Caco-2 (cell line): ENCODE measurements around the gene ANKFN1. TPM values are rescaled to one million over a fixed set of nuclear protein-coding genes. Genes with fewer than 3 reads are reported as not detected.

ENCODE experiments used
- BruUV-seq: library from RNA; stranded (reverse); fragments of 400-500 nt; replicated peaks from 2 replicates; lab custom pipeline; 2021; lab: Mats Ljungman, UMichigan
- CTCF ChIA-PET: fragments of 300-600 bp; sonication (Branson Sonifier 250); formaldehyde crosslinking; loops from one replicate; lab custom pipeline; 2022; ENCODE audit warnings: antibody characterized with exemption; lab: Charles Lee
- POLR2A ChIA-PET: fragments of 300-600 bp; sonication (Branson Sonifier 250); formaldehyde crosslinking; loops from one replicate; lab custom pipeline; 2022; ENCODE audit warnings: antibody characterized with exemption; lab: Charles Lee
- DNase-seq, 2 experiments: peaks; one replicate each; pipeline versions ENCODE4 v3.0.0 to v3.0.0-alpha.2; 2020 to 2022
- H3K27me3 ChIP-seq: replicated peaks from 2 replicates; pipeline ENCODE4 v1.6.0; 2011; ENCODE audit warnings: low read length; ENCODE audit not compliant: control insufficient read depth, insufficient read depth
- H3K36me3 ChIP-seq: 2 replicates; pipeline ENCODE4 v1.5.1; 2011; ENCODE audit warnings: low read length; ENCODE audit not compliant: control insufficient read depth, insufficient read depth
- H3K4me1 ChIP-seq: fragments of 250-450 bp; sonication (Bioruptor Pico); 2 replicates; pipeline ENCODE4 v1.5.1; 2020; ENCODE audit warnings: mild to moderate bottlenecking
- H3K4me3 ChIP-seq: 2 replicates; pipeline ENCODE4 v1.5.1; 2011; ENCODE audit warnings: low read depth, mild to moderate bottlenecking, control low read depth, low read length
- H3K9me3 ChIP-seq: fragments of 250-450 bp; sonication (Bioruptor Pico); 2 replicates; pipeline ENCODE4 v1.5.1; 2020; ENCODE audit warnings: mild to moderate bottlenecking, moderate library complexity
- H3K27ac Mint-ChIP-seq: one replicate; pipeline ENCODE4 v1.8.0; 2022; ENCODE audit warnings: mixed read lengths; ENCODE audit not compliant: unreplicated experiment
- H3K27me3 Mint-ChIP-seq: one replicate; pipeline ENCODE4 v1.8.0; 2022; ENCODE audit warnings: mixed read lengths; ENCODE audit not compliant: insufficient read depth, unreplicated experiment
- H3K36me3 Mint-ChIP-seq: one replicate; pipeline ENCODE4 v1.8.0; 2022; ENCODE audit warnings: mild to moderate bottlenecking, mixed read lengths; ENCODE audit not compliant: insufficient read depth, unreplicated experiment
- H3K4me1 Mint-ChIP-seq: one replicate; pipeline ENCODE4 v1.8.0; 2022; ENCODE audit warnings: low read depth, mixed read lengths; ENCODE audit not compliant: unreplicated experiment
- H3K4me3 Mint-ChIP-seq: one replicate; pipeline ENCODE4 v1.8.0; 2022; ENCODE audit warnings: mild to moderate bottlenecking, moderate library complexity, mixed read lengths; ENCODE audit not compliant: unreplicated experiment
- H3K9me3 Mint-ChIP-seq: one replicate; pipeline ENCODE4 v1.8.0; 2022; ENCODE audit warnings: mixed read lengths; ENCODE audit not compliant: unreplicated experiment
- CTCF ChIP-seq, 2 experiments: fragments of 200-600 bp in 1 of 2; IDR thresholded peaks; 1 replicate in 1 of 2; 2 replicates in 1 of 2; pipeline versions ENCODE4 v1.5.1 to v1.8.0; 2011 to 2022; ENCODE audit warnings: antibody characterized with exemption in 1 of 2, control low read depth in 1 of 2, inconsistent platforms in 1 of 2, low read depth in 1 of 2, low read length in 1 of 2, mild to moderate bottlenecking in 1 of 2, moderate library complexity in 1 of 2; ENCODE audit not compliant: insufficient read depth in 1 of 2, severe bottlenecking in 1 of 2, unreplicated experiment in 1 of 2
- intact Hi-C: fragments of 100-400 bp; cut with micrococcal nuclease; formaldehyde crosslinking; loops from one replicate; pipeline ENCODE4 v1.10.0; 2022; ENCODE audit not compliant: unreplicated experiment
- total RNA-seq: library from RNA; stranded (reverse); gene quantifications from 2 replicates; pipeline ENCODE4 v1.2.3, GENCODE V29; 2022

ANKFN1 gene
- total RNA-seq, 1 experiment from 2014 or later, result 0.34 TPM

GRCh38 chr17:56182081-56182480 is 28.8 kb downstream of the ANKFN1 start:
- no TSS peak for BruUV-seq
- no peaks in the 10 kb centered on the region for H3K27me3 Mint-ChIP-seq
- Histone ChIP-seq H3K27me3 (no peaks in the 10 kb centered on the region), H3K36me3 (0 out of 2 replicates have a peak, but pooled peaks cover 1% of the 10 kb centered on the region), H3K9me3 (no peaks in the 10 kb centered on the region), H3K4me1 (peaks cover 5% of the 10 kb centered on the region), H3K4me3 (no peak overlapping the region)
- ChIA-PET CTCF (no interaction called here), POLR2A (no interaction called here)
- no peak for TF ChIP-seq CTCF (IDR thresholded peaks at IDR 0.05; ENCODE audit: insufficient read depth in 1 of 2, low read depth in 1 of 2, low read length in 1 of 2, severe bottlenecking in 1 of 2, unreplicated experiment in 1 of 2)
- H3K4me1 Mint-ChIP-seq, result no peaks in the 10 kb centered on the region
- DNase-seq, result no peak
- intact Hi-C loops, result no loop called here
- H3K9me3 Mint-ChIP-seq, result peaks cover 9% of the 10 kb centered on the region
- no peaks in the 10 kb centered on the region for H3K36me3 Mint-ChIP-seq
- no peak overlapping the region for H3K4me3 Mint-ChIP-seq
- H3K27ac Mint-ChIP-seq, result no peak overlapping the region

DNA sequence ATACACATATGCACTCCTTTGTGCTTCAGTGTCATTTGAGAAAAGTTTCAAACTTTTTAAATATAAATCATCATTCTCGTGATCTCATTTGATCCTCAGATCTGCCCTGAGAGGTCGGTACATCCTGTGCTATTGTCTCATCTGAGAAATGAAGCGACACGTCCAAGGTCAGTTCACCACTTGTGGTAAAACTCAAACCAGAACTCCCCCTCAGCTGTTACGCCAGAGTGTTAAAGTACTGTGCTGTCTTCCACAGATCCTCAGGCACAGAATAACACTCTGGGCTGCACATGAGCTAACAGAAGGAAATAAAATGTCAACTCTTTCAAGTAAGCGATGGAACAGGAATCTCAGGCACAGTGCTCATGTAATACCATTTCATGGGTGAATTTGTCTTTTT is 31.4 kb downstream of the ANKFN1 start:
- Histone ChIP-seq H3K9me3 (no peaks in the 10 kb centered on the region), H3K36me3 (no peaks in the 10 kb centered on the region), H3K4me1 (no peaks in the 10 kb centered on the region), H3K27me3 (no peaks in the 10 kb centered on the region), H3K4me3 (no peak overlapping the region)
- no peak for DNase-seq
- no peak overlapping the region for H3K4me3 Mint-ChIP-seq
- ChIA-PET CTCF (no interaction called here), POLR2A (no interaction called here)
- intact Hi-C loops, result no loop called here
- H3K27ac Mint-ChIP-seq, result no peak overlapping the region
- no peaks in the 10 kb centered on the region for H3K36me3 Mint-ChIP-seq
- H3K4me1 Mint-ChIP-seq, result no peaks in the 10 kb centered on the region
- BruUV-seq, result no TSS peak
- TF ChIP-seq CTCF (IDR thresholded peaks at IDR 0.05; ENCODE audit: insufficient read depth in 1 of 2, low read depth in 1 of 2, low read length in 1 of 2, severe bottlenecking in 1 of 2, unreplicated experiment in 1 of 2), result no peak
- peaks cover 9% of the 10 kb centered on the region for H3K9me3 Mint-ChIP-seq
- no peaks in the 10 kb centered on the region for H3K27me3 Mint-ChIP-seq

GRCh38 chr17:56185491-56186221 is 32.4 kb downstream of the ANKFN1 start:
- intact Hi-C loops, result no loop called here
- H3K9me3 ChIP-seq, result no peaks in the 10 kb centered on the region
- Mint-ChIP-seq H3K27me3 (no peaks in the 10 kb centered on the region), H3K4me3 (no peak overlapping the region), H3K9me3 (peaks cover 9% of the 10 kb centered on the region), H3K4me1 (no peaks in the 10 kb centered on the region), H3K27ac (no peak overlapping the region), H3K36me3 (no peaks in the 10 kb centered on the region)
- ChIA-PET POLR2A (no interaction called here), CTCF (no interaction called here)
- H3K27me3 ChIP-seq, result no peaks in the 10 kb centered on the region
- no peaks in the 10 kb centered on the region for H3K36me3 ChIP-seq
- DNase-seq, result no peak
- BruUV-seq, result no TSS peak
- no peaks in the 10 kb centered on the region for H3K4me1 ChIP-seq
- no peak overlapping the region for H3K4me3 ChIP-seq
- TF ChIP-seq CTCF (IDR thresholded peaks at IDR 0.05; ENCODE audit: insufficient read depth in 1 of 2, low read depth in 1 of 2, low read length in 1 of 2, severe bottlenecking in 1 of 2, unreplicated experiment in 1 of 2), result no peak
